Transverse colon (tissue), 4 donors: Measurements from ENCODE around the gene GBP1. TPM values are rescaled to one million over a fixed set of nuclear protein-coding genes. Genes with fewer than 3 reads are reported as not detected.

Source experiments
- DNase-seq: peaks from one replicate; pipeline ENCODE4 v3.0.0-alpha.2; 2019
- H3K27ac ChIP-seq, 4 donors: fragments of 200-600 bp; sonication (generic); 2 replicates each; pipeline ENCODE4 v1.5.1; 2016 to 2018; ENCODE audit warnings: inconsistent platforms in 4 of 4
- H3K27me3 ChIP-seq: fragments of 200-600 bp; sonication (generic); 2 replicates; pipeline ENCODE4 v1.5.1; 2017; ENCODE audit warnings: inconsistent platforms
- H3K36me3 ChIP-seq, 4 donors: fragments of 200-600 bp; sonication (generic); 2 replicates each; pipeline ENCODE4 v1.5.1; 2017 to 2019; ENCODE audit warnings: inconsistent platforms in 4 of 4
- H3K4me1 ChIP-seq, 4 donors: fragments of 200-600 bp; sonication (generic); 2 replicates each; pipeline ENCODE4 v1.5.1; 2017 to 2020; ENCODE audit warnings: inconsistent platforms in 4 of 4
- H3K4me3 ChIP-seq, 4 donors: fragments of 200-600 bp; sonication (generic); 1 replicate in 1 of 4; 2 replicates in 3 of 4; pipeline versions ENCODE4 v1.5.1 to v1.6.1; 2017 to 2019; ENCODE audit warnings: inconsistent platforms in 4 of 4
- H3K9me3 ChIP-seq, 2 donors: fragments of 200-600 bp; sonication (generic); 2 replicates each; pipeline ENCODE4 v1.5.1; 2017 to 2019; ENCODE audit warnings: inconsistent platforms in 2 of 2
- CTCF ChIP-seq, 5 experiments: fragments of 200-600 bp in 3 of 5; fragments of 450-650 bp in 2 of 5; sonication (generic) in 3 of 5; IDR thresholded peaks; 1 replicate in 2 of 5; 2 replicates in 3 of 5; pipeline ENCODE4 v1.5.1; 2016 to 2017; ENCODE audit warnings: antibody characterized with exemption in 5 of 5, inconsistent platforms in 3 of 5, mild to moderate bottlenecking in 2 of 5, moderate library complexity in 1 of 5
- EP300 ChIP-seq: sonication (generic); formaldehyde crosslinking; IDR thresholded peaks from one replicate; pipeline ENCODE4 v1.6.1; 2017; ENCODE audit warnings: antibody characterized with exemption, low read depth
- POLR2A ChIP-seq: fragments of 450-650 bp; IDR thresholded peaks from one replicate; pipeline ENCODE4 v1.6.1; 2016; ENCODE audit warnings: antibody characterized with exemption, mild to moderate bottlenecking, moderate library complexity
- POLR2AphosphoS5 ChIP-seq, 3 donors: sonication (generic); formaldehyde crosslinking; IDR thresholded peaks; one replicate each; pipeline ENCODE4 v1.6.1; 2016; ENCODE audit warnings: antibody characterized with exemption in 3 of 3
- WGBS, 2 donors: methylation state at CpG; one replicate each; pipeline ENCODE4 v1.1.5; 2018; ENCODE audit warnings: low coverage in 1 of 2; 5-methylcytosine and 5-hydroxymethylcytosine counted together
- in situ Hi-C, 4 donors: fragments of 200-750 bp; cut with MboI; loops; one replicate each; pipeline versions ENCODE4 v1.15.0 to v1.15.1; 2017; ENCODE audit warnings: low sequenced_read_pairs in 3 of 4, low pct_ligation_motif_present in 1 of 4, low pct_unique_long_range_greater_than_20kb in 1 of 4
- intact Hi-C: fragments of 100-400 bp; cut with DNase I; formaldehyde crosslinking; loops from one replicate; pipeline ENCODE4 v1.15.1; 2023; ENCODE audit warnings: low total_unique reads
- total RNA-seq, 4 donors: library from RNA; depleted of rRNA; stranded (reverse); fragments of >200 nt; gene quantifications; one replicate each; pipeline ENCODE4 v1.1.0, GENCODE V29; 2016

The GBP1 gene
- total RNA-seq, 4 donors from 2014 or later: 3.0 to 50.2 (median 23.2) TPM

GRCh38 chr1:89104687-89105086 lies 39.7 kb upstream of the GBP1 start:
- no peak for DNase-seq
- TF ChIP-seq POLR2AphosphoS5 (IDR thresholded peaks at IDR 0.05) (no peak), CTCF (IDR thresholded peaks at IDR 0.05) (no peak), EP300 (no peak), POLR2A (no peak)
- H3K9me3 ChIP-seq: no peaks in the 10 kb centered on the region
- in situ Hi-C loops (no loop called here), intact Hi-C loops (no loop called here)
- no peak overlapping the region for H3K27ac ChIP-seq
- no peaks in the 10 kb centered on the region for H3K27me3 ChIP-seq
- peaks cover 0 to 47% (median 17%) of the 10 kb centered on the region in 4 donors for H3K36me3 ChIP-seq
- H3K4me1 ChIP-seq: no peaks in the 10 kb centered on the region
- WGBS, 2 donors: 97 to 98% methylated on average over 10 to 17 of the region's 17 CpGs
- H3K4me3 ChIP-seq: no peak overlapping the region

- WGBS, 2 donors: 86 to 89% methylated on average over 2 of the region's 2 CpGs
- intact Hi-C loops: no loop called here
- TF ChIP-seq POLR2A: no peak
- no peak for TF ChIP-seq CTCF (IDR thresholded peaks at IDR 0.05)
- no peak for TF ChIP-seq EP300
- TF ChIP-seq POLR2AphosphoS5 (IDR thresholded peaks at IDR 0.05): no peak
- in situ Hi-C loops: no loop called here
- peaks cover 0 to 41% (median 14%) of the 10 kb centered on the region in 4 donors for H3K36me3 ChIP-seq
- no peak overlapping the region for H3K27ac ChIP-seq
- H3K4me3 ChIP-seq: no peak overlapping the region
- no peaks in the 10 kb centered on the region for H3K4me1 ChIP-seq
- H3K27me3 ChIP-seq: no peaks in the 10 kb centered on the region
- DNase-seq: no peak
- H3K9me3 ChIP-seq: no peaks in the 10 kb centered on the region
Measured at GRCh38 chr1:89104147-89104546, 39.1 kb upstream of the GBP1 start.

- no peaks in the 10 kb centered on the region for H3K9me3 ChIP-seq
Measured at GRCh38 chr1:89102021-89102420, 37.0 kb upstream of the GBP1 start.

GRCh38 chr1:89100412-89100811 lies 35.4 kb upstream of the GBP1 start:
- DNase-seq: no peak
- no peaks in the 10 kb centered on the region for H3K4me1 ChIP-seq
- in situ Hi-C loops (no loop called here), intact Hi-C loops (no loop called here)
- H3K9me3 ChIP-seq: peaks cover 4 to 5% of the 10 kb centered on the region in 2 donors
- H3K27ac ChIP-seq: no peak overlapping the region
- peaks cover 0 to 6% (median 0%) of the 10 kb centered on the region in 4 donors for H3K36me3 ChIP-seq
- no peak overlapping the region for H3K4me3 ChIP-seq
- 82% methylated on average over 3 of the region's 3 CpGs; no CpG with 5 or more reads in 1 of the 2 donors for WGBS, 2 donors
- H3K27me3 ChIP-seq: no peaks in the 10 kb centered on the region
- TF ChIP-seq EP300: no peak
- no peak for TF ChIP-seq CTCF (IDR thresholded peaks at IDR 0.05)
- TF ChIP-seq POLR2A: no peak
- no peak for TF ChIP-seq POLR2AphosphoS5 (IDR thresholded peaks at IDR 0.05)

More at GRCh38 chr1:89102021-89102420, 37.0 kb upstream of the GBP1 start:
- DNase-seq: no peak
- no peak overlapping the region for H3K4me3 ChIP-seq
- TF ChIP-seq EP300: no peak
- no peak for TF ChIP-seq CTCF (IDR thresholded peaks at IDR 0.05)
- no peak for TF ChIP-seq POLR2A
- no peak for TF ChIP-seq POLR2AphosphoS5 (IDR thresholded peaks at IDR 0.05)
- H3K4me1 ChIP-seq: no peaks in the 10 kb centered on the region
- H3K36me3 ChIP-seq: peaks cover 0 to 20% (median 4%) of the 10 kb centered on the region in 4 donors
- intact Hi-C loops (no loop called here), in situ Hi-C loops (no loop called here)
- no peaks in the 10 kb centered on the region for H3K27me3 ChIP-seq
- no peak overlapping the region for H3K27ac ChIP-seq
